GM12875 (cell line): ENCODE results near the gene RERE.

Experiments used
- H3K4me3 ChIP-seq: one replicate; pipeline ENCODE4 v1.5.1; 2011; ENCODE audit warnings: low read depth, low read length, control low read depth
- TF ChIP-seq, protein P1 (sequence below): IDR thresholded peaks from 2 replicates; pipeline ENCODE4 v1.5.1; 2011; ENCODE audit warnings: low read depth, mild to moderate bottlenecking, control low read depth, inconsistent platforms, low read length, moderate library complexity, borderline replicate concordance; ENCODE audit not compliant: insufficient read depth

RERE gene

DNA sequence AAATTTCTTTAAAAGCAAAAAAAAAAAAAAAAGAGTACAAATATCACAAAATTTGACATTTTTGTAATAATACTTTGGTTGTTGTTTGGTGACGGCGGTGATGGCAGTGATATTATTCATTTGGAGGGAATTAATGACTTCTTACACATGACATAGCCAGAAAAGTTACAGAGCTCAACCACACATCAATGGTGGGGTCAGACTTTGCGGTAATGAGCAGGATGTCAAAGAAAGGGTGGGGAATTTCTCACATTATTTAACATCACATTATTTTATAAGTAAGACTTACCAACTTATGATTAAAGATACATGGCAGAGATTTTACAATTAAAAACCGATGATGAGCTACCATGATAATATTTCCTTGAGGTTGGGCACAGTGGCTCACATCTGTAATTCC lies 248.2 kb downstream of the RERE start:
- H3K4me3 ChIP-seq, result no peak overlapping the region
- TF ChIP-seq, protein P1, sequence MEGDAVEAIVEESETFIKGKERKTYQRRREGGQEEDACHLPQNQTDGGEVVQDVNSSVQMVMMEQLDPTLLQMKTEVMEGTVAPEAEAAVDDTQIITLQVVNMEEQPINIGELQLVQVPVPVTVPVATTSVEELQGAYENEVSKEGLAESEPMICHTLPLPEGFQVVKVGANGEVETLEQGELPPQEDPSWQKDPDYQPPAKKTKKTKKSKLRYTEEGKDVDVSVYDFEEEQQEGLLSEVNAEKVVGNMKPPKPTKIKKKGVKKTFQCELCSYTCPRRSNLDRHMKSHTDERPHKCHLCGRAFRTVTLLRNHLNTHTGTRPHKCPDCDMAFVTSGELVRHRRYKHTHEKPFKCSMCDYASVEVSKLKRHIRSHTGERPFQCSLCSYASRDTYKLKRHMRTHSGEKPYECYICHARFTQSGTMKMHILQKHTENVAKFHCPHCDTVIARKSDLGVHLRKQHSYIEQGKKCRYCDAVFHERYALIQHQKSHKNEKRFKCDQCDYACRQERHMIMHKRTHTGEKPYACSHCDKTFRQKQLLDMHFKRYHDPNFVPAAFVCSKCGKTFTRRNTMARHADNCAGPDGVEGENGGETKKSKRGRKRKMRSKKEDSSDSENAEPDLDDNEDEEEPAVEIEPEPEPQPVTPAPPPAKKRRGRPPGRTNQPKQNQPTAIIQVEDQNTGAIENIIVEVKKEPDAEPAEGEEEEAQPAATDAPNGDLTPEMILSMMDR, result no peak

DNA sequence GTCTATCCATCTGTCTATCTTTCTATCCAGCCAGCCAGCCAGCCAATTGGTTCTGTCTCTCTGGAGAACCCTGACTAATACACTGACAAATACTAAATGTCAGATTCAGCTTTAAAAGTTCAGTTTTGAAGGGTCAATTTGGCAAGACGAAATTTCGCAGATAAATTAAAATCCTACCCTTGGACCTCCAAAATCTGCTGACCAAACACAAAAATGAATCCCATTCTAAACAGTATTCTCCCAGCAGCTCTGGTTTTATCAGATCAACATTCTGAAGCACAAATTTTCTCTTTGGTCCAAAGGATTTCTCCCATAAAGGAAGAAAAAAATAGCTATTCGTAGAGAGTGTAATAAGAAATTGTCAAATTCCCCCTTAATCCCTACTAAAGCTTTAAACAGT lies 248.6 kb downstream of the RERE start:
- H3K4me3 ChIP-seq, result no peak overlapping the region

DNA sequence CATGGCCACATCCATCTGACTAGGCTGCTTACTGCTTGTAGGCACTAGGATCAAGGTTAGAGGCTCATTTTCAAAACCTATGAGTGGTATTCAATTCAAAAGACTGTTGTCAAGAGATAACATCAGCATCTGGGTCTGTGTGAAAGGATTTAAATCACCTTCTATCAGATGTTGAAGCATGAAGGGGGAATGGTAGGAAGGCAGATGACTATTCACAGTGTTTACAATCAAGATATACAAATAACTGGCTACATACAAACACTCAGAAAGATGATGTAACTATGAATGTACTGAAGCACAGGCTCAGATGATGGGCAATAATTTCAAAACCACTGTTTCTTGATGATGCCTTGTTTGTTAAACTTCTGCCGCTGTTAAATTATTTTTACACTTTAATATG lies 250.3 kb downstream of the RERE start:
- no peak overlapping the region for H3K4me3 ChIP-seq
- TF ChIP-seq, protein P1, result no peak

More for the DNA sequence above, 248.6 kb downstream of the RERE start:
- TF ChIP-seq, protein P1, result no peak

DNA sequence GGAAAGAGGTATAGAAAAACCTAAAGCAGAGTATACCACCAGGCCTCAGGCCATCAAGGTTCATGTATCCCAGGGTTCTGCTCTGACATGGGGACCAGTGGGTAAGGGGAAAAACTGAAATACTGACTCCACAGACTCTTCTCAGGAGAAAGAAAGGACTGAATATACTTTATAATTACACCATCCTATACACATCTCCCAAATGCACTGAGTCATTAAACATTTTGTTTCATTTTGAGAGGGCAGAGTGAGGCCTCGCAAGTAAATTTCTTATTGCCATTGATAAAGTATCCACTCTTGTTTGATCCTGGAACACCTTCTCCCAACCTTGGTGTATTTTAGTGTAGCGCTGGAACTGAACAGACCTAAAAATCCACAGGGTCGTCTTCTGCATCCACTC lies 251.6 kb downstream of the RERE start:
- no peak overlapping the region for H3K4me3 ChIP-seq
- TF ChIP-seq, protein P1, result no peak

DNA sequence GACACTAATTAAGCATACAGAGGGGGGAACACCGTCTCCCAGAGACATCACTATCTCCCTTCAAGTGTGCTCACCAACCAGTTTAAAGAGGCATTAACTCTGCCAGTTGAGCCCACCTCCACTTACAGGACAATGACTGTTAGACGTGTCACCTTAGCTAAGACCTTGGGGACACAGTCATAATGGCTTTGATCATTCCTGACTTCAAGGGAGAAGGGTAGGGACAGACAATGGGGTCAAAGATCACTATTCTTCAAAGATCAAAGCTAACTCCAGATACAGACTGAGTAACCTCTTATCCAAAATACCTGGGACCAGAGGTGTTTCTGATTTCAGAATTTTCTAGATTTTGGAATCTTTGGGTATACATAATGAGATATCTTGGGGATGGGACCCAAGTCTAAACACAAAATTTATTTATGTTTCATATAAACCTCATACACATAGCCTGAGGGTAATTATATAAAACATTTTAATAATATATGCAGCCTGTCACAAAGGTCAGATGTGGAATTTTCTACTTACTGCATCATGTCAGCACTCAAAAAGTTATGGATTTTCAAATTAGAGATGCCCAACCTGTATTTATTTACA lies 253.4 kb downstream of the RERE start:
- no peak overlapping the region for H3K4me3 ChIP-seq
- TF ChIP-seq, protein P1, result no peak

DNA sequence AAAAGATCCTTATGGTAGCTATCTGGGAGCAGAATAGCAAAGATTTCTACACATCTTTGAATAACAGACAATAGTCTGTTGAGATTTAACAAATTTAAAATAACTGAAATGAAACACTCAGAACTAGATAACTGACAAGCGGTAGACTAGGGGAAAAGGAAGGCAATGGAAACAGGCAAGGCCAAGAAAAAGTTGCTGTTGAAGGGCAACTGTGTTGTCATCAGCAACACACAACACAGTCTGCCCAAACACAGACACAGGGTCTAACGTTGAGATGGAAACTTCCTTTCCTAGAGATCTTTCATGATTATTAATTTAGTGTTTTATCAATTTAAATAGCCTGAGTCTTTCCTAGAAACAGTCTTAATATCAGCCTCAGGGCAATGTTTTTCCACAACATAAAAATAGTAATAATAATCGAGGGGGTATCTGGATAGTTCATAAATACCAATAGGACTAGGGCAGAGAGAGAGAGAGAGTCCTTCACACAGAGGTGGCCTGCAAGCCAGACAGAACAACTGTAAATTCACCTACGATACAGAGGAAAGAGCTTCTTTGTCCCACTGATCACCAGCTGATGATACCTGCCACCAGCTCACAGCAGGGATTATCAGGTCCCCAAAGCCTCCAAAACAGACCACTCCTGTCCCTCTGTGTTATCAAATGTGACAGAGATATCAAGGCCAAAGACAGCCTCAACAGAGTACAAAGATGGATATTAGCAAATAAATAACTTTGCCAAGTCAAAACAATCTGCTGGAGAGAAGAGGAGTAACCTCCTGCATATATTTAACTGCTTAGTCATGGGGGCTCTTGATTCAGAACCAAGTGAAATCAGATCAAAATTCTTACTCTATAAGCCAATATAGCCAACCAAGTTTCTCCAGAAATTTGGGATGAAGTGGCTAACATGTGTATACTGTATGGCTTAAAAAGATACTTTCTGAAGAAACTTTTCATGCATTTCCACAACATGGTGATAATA lies 254.3 kb downstream of the RERE start:
- TF ChIP-seq, protein P1, result no peak
- H3K4me3 ChIP-seq, result no peak overlapping the region
